Esophagus muscularis mucosa (tissue), 4 donors: Measurements from ENCODE around the gene TEAD2. TPM values are rescaled to one million over a fixed set of nuclear protein-coding genes. Genes with fewer than 3 reads are reported as not detected.
"Not testable (repeated sequence)": the region's sequence is repeated elsewhere in the genome, so short reads cannot be mapped to it uniquely, and the experiment has no call there.

Source experiments
- DNase-seq: peaks from one replicate; pipeline ENCODE4 v3.0.0-alpha.2; 2017; ENCODE audit errors: extremely low spot score
- H3K27ac ChIP-seq, 4 donors: fragments of 200-600 bp; sonication (generic); replicated peaks in 1 of 4; 1 replicate in 3 of 4; 2 replicates in 1 of 4; pipeline ENCODE4 v1.5.1; 2016 to 2019; ENCODE audit warnings: mild to moderate bottlenecking in 1 of 4
- H3K27me3 ChIP-seq, 4 donors: fragments of 200-600 bp; sonication (generic); one replicate each; pipeline versions ENCODE4 v1.5.1 to v1.6.0; 2016 to 2019
- H3K36me3 ChIP-seq, 4 donors: fragments of 200-600 bp; sonication (generic); one replicate each; pipeline ENCODE4 v1.5.1; 2016 to 2019
- H3K4me1 ChIP-seq, 4 donors: fragments of 200-600 bp; sonication (generic); one replicate each; pipeline ENCODE4 v1.5.1; 2016 to 2019
- H3K4me3 ChIP-seq, 4 donors: fragments of 200-600 bp; sonication (generic); 1 replicate in 2 of 4; 2 replicates in 2 of 4; pipeline ENCODE4 v1.5.1; 2016 to 2019; ENCODE audit warnings: mild to moderate bottlenecking in 4 of 4, moderate library complexity in 1 of 4
- H3K9me3 ChIP-seq, 4 donors: fragments of 200-600 bp; sonication (generic); 1 replicate in 3 of 4; 2 replicates in 1 of 4; pipeline ENCODE4 v1.5.1; 2016 to 2019
- EP300 ChIP-seq: sonication (generic); formaldehyde crosslinking; IDR thresholded peaks from one replicate; pipeline ENCODE4 v1.6.1; 2017; ENCODE audit warnings: antibody characterized with exemption
- POLR2A ChIP-seq: fragments of 450-650 bp; IDR thresholded peaks from one replicate; pipeline ENCODE4 v1.6.1; 2017; ENCODE audit warnings: antibody characterized with exemption, moderate library complexity, mild to moderate bottlenecking, low read depth
- POLR2AphosphoS5 ChIP-seq, 2 donors: sonication (generic); formaldehyde crosslinking; IDR thresholded peaks; one replicate each; pipeline ENCODE4 v1.6.1; 2017; ENCODE audit warnings: antibody characterized with exemption in 2 of 2
- WGBS: methylation state at CpG from one replicate; pipeline ENCODE4 v1.1.5; 2018; 5-methylcytosine and 5-hydroxymethylcytosine counted together
- intact Hi-C: fragments of 100-400 bp; cut with DNase I; formaldehyde crosslinking; loops from one replicate; pipeline ENCODE4 v1.15.1; 2023
- total RNA-seq, 4 donors: library from RNA; depleted of rRNA; stranded (reverse); fragments of >200 nt; gene quantifications; one replicate each; pipeline versions ENCODE4 v1.1.0 to v1.2.1, GENCODE V29; 2016
- TF ChIP-seq, protein P1 (sequence below), 3 experiments: fragments of 200-600 bp in 2 of 3; fragments of 450-650 bp in 1 of 3; sonication (generic) in 2 of 3; IDR thresholded peaks; one replicate each; pipeline ENCODE4 v1.5.1; 2017 to 2019; ENCODE audit warnings: antibody characterized with exemption in 3 of 3, mild to moderate bottlenecking in 2 of 3, moderate library complexity in 1 of 3

The TEAD2 gene
- total RNA-seq, 4 donors from 2014 or later = 40.7 to 73.2 (median 60.5) TPM

GRCh38 chr19:49318296-49318695 is 43.9 kb downstream of the TEAD2 start:
- no peak overlapping the region for H3K4me3 ChIP-seq
- TF ChIP-seq, protein P1, sequence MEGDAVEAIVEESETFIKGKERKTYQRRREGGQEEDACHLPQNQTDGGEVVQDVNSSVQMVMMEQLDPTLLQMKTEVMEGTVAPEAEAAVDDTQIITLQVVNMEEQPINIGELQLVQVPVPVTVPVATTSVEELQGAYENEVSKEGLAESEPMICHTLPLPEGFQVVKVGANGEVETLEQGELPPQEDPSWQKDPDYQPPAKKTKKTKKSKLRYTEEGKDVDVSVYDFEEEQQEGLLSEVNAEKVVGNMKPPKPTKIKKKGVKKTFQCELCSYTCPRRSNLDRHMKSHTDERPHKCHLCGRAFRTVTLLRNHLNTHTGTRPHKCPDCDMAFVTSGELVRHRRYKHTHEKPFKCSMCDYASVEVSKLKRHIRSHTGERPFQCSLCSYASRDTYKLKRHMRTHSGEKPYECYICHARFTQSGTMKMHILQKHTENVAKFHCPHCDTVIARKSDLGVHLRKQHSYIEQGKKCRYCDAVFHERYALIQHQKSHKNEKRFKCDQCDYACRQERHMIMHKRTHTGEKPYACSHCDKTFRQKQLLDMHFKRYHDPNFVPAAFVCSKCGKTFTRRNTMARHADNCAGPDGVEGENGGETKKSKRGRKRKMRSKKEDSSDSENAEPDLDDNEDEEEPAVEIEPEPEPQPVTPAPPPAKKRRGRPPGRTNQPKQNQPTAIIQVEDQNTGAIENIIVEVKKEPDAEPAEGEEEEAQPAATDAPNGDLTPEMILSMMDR (IDR thresholded peaks at IDR 0.05) = no peak
- TF ChIP-seq EP300 (no peak), POLR2AphosphoS5 (IDR thresholded peaks at IDR 0.05) (no peak), POLR2A (no peak)
- intact Hi-C loops = no loop called here

DNA sequence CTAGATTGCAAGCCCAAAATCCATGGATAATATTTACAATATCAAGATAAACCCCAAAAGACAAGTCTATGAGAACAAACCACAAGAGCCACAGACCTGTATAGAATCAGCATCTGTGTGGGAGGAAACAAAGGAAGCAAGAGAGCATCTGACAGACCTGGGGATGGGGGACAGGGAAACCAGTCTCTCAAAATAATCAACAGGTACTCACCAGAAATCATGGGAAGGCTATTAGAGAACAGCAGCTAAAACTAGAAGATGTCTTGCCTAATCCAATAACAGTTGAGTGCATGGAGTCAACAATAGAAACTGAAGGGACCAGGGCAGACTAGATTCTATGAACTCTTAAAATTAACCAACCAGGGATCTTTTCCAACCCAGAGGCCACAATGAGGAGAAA is 45.9 kb downstream of the TEAD2 start:
- intact Hi-C loops = no loop called here
- DNase-seq = no peak
- no peaks in the 10 kb centered on the region for H3K27me3 ChIP-seq
- H3K9me3 ChIP-seq = peaks cover 0 to 17% (median 0%) of the 10 kb centered on the region in 4 donors
- H3K4me1 ChIP-seq = no peaks in the 10 kb centered on the region
- H3K27ac ChIP-seq = no peak overlapping the region
- no peak overlapping the region for H3K4me3 ChIP-seq
- TF ChIP-seq POLR2A (no peak), EP300 (no peak), POLR2AphosphoS5 (IDR thresholded peaks at IDR 0.05) (no peak)
- TF ChIP-seq, protein P1 (IDR thresholded peaks at IDR 0.05) = no peak
- H3K36me3 ChIP-seq = peaks cover 0 to 3% (median 0%) of the 10 kb centered on the region in 4 donors

More at GRCh38 chr19:49318296-49318695, 43.9 kb downstream of the TEAD2 start:
- peaks cover 0 to 9% (median 0%) of the 10 kb centered on the region in 4 donors for H3K36me3 ChIP-seq
- H3K27ac ChIP-seq = no peak overlapping the region
- no peak for DNase-seq
- peaks cover 0 to 17% (median 0%) of the 10 kb centered on the region in 4 donors for H3K9me3 ChIP-seq
- no peaks in the 10 kb centered on the region for H3K4me1 ChIP-seq
- no peaks in the 10 kb centered on the region for H3K27me3 ChIP-seq

DNA sequence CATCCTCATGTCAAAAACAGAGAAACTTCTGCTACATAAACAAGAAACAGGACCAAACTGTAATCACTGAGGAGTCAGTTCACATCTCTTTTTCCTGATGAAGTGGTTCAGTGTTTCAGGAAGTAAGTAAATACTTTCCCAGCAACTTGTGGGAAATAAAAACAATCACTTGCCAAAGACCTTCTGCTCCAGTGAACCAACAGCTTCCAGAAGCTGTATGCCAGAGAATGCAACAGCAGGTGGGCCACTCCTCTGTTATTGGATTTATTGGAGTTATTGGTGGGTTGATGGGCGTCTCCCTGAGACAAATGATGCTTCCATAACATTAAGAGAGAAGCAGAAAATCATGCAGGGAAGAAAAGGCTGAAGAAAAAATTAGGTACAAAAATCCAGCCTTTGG is 47.1 kb downstream of the TEAD2 start:
- DNase-seq = no peak
- no peaks in the 10 kb centered on the region for H3K4me1 ChIP-seq
- intact Hi-C loops = no loop called here
- H3K36me3 ChIP-seq = peaks cover 0 to 13% (median 8%) of the 10 kb centered on the region in 4 donors
- H3K9me3 ChIP-seq = peaks cover 0 to 12% (median 0%) of the 10 kb centered on the region in 4 donors
- no peak overlapping the region for H3K4me3 ChIP-seq
- H3K27ac ChIP-seq = no peak overlapping the region
- WGBS = 86% methylated on average over 1 of the region's 1 CpG
- TF ChIP-seq POLR2A = no peak
- TF ChIP-seq, protein P1 (IDR thresholded peaks at IDR 0.05) = no peak
- TF ChIP-seq EP300 = no peak
- TF ChIP-seq POLR2AphosphoS5 (IDR thresholded peaks at IDR 0.05) = no peak
- H3K27me3 ChIP-seq = no peaks in the 10 kb centered on the region

DNA sequence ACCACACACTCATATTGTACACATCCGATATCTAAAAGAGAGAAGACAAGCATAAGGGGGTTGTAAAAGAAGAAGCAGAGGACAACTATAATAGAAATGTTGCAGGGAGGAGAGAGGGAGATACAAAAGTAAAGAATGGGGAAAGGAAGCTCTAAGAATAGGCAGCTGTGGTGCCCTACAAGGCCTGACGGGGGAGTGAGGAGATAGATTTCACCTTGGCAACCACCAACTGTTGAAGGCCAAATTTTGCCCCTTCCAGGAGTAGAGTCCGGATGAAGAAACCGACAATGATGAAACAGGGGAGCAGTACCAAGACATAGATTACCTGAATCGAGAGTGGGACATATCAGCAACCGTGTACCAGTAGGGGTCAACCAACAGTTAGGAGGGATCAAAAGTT is 53.1 kb downstream of the TEAD2 start:
- 85% methylated on average over 6 of the region's 6 CpGs for WGBS
- intact Hi-C loops = no loop called here
- no peak for DNase-seq
- H3K36me3 ChIP-seq = peaks cover 0 to 31% (median 10%) of the 10 kb centered on the region in 4 donors
- H3K9me3 ChIP-seq = no peaks in the 10 kb centered on the region
- no peaks in the 10 kb centered on the region for H3K4me1 ChIP-seq
- TF ChIP-seq EP300 (no peak), POLR2A (no peak), POLR2AphosphoS5 (IDR thresholded peaks at IDR 0.05) (no peak)
- TF ChIP-seq, protein P1 (IDR thresholded peaks at IDR 0.05) = no peak
- H3K27me3 ChIP-seq = no peaks in the 10 kb centered on the region
- H3K27ac ChIP-seq = no peak overlapping the region
- no peak overlapping the region for H3K4me3 ChIP-seq

GRCh38 chr19:49306734-49307133 is 55.5 kb downstream of the TEAD2 start:
- H3K27ac ChIP-seq, H3K4me3 ChIP-seq, H3K4me1 ChIP-seq, DNase-seq, H3K27me3 ChIP-seq, intact Hi-C loops, H3K9me3 ChIP-seq: not testable (repeated sequence)
- H3K36me3 ChIP-seq = peaks cover 0 to 31% (median 10%) of the 10 kb centered on the region in 4 donors
- 59% methylated on average over 7 of the region's 7 CpGs for WGBS
